ENCODE measurements around the gene MSI2.

- TF ChIP-seq CTCF (IDR thresholded peaks at IDR 0.05) = no peak
- no peak for TF ChIP-seq POLR2A (IDR thresholded peaks at IDR 0.05)
- no peak for TF ChIP-seq EP300 (IDR thresholded peaks at IDR 0.05)
- no peak for TF ChIP-seq POLR2AphosphoS5 (IDR thresholded peaks at IDR 0.05)
These were observed 23.1 kb downstream of the MSI2 start for GRCh38 chr17:57279432-57279831.

Data from suprapubic skin (tissue), 4 donors.